ENCODE data around the gene DGKG.

DNA sequence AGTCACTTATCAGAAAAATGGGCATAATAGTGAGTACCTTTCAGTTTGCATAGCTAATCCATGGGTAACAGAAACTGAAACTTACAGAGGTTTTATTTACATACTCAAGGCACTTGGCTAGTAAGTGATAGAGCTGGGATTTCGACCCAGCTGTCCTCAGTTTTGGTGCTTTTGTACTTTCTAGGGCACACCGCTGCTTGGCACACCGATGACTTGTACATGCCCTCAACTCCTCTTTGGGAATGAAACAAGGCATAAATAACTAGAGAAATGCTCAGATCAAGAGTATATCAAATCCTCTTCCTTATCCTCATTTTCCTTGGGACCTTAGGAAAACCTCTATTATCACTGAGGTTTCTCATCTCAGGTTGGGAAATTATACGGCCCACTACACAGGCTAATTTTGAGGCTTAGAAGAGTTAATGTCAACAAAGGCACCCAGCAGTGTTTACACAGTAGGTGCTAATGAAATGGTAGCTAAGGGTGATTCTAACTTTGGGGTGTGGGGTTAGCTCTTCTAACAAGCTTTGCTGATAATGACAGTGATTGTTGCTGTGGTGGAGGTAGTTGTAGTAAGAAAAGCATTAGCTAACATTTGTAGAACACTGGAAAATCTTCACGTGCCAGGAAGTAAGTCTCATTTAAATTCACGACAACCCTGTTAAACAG lies 20.3 kb upstream of the DGKG start:
- TF ChIP-seq ZNF24 (IDR thresholded peaks at IDR 0.05), result no peak
- TF ChIP-seq, protein P1, sequence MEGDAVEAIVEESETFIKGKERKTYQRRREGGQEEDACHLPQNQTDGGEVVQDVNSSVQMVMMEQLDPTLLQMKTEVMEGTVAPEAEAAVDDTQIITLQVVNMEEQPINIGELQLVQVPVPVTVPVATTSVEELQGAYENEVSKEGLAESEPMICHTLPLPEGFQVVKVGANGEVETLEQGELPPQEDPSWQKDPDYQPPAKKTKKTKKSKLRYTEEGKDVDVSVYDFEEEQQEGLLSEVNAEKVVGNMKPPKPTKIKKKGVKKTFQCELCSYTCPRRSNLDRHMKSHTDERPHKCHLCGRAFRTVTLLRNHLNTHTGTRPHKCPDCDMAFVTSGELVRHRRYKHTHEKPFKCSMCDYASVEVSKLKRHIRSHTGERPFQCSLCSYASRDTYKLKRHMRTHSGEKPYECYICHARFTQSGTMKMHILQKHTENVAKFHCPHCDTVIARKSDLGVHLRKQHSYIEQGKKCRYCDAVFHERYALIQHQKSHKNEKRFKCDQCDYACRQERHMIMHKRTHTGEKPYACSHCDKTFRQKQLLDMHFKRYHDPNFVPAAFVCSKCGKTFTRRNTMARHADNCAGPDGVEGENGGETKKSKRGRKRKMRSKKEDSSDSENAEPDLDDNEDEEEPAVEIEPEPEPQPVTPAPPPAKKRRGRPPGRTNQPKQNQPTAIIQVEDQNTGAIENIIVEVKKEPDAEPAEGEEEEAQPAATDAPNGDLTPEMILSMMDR (IDR thresholded peaks at IDR 0.05 in 2 of 3, conservative IDR thresholded peaks at IDR 0.05 in 1 of 3; ENCODE audit: control insufficient read depth in 2 of 3, extremely low read depth in 1 of 3, insufficient read depth in 1 of 3, low read depth in 3 of 3, low read length in 3 of 3), result no peak
- no peak for TF ChIP-seq EP300 (IDR thresholded peaks at IDR 0.05; ENCODE audit: borderline replicate concordance in 1 of 2, control insufficient read depth in 1 of 2, low read depth in 2 of 2, low read length in 2 of 2)
- TF ChIP-seq FOS (IDR thresholded peaks at IDR 0.05; ENCODE audit: borderline replicate concordance, extremely low read depth, insufficient read length), result no peak
- no peak for TF ChIP-seq POLR2AphosphoS5 (IDR thresholded peaks at IDR 0.05; ENCODE audit: low read length)
